Measurements from ENCODE around the gene GPC5. TPM values are rescaled to one million over a fixed set of nuclear protein-coding genes. Genes with fewer than 3 reads are reported as not detected.

The GPC5 gene
- total RNA-seq, 1 experiment from 2014 or later: 0.21 TPM

DNA sequence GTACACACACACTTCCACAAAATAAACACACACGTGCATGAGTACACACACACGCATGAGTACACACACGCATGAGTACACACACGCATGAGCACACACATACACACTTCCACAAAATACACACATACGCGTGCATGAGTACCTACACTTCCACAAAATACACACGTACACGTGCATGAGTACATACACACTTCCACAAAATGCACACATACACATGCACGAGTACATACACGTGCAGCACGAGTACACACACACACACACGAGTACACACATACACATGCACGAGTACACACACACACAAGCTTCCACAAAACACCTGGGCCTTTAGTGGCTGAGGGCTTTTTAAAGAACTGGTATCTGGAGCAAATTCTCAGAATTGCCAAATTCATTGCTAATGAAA, 619.3 kb downstream of the GPC5 start:
- Histone ChIP-seq H3K27me3 (replicated peaks; ENCODE audit: insufficient read depth, low read depth, low read length, poor library complexity) (no peaks in the 10 kb centered on the region), H3K27ac (ENCODE audit: low read depth, low read length, poor library complexity, severe bottlenecking) (no peak overlapping the region), H3K9me3 (ENCODE audit: low read depth, low read length, poor library complexity, severe bottlenecking) (no peaks in the 10 kb centered on the region), H3K4me3 (ENCODE audit: low read depth, low read length, poor library complexity, severe bottlenecking) (no peak overlapping the region), H3K36me3 (ENCODE audit: insufficient read depth, low read length, poor library complexity, severe bottlenecking) (no peaks in the 10 kb centered on the region), H3K4me1 (ENCODE audit: insufficient read depth, low read length, poor library complexity, severe bottlenecking) (no peaks in the 10 kb centered on the region)
- CTCF ChIA-PET: no interaction called here
- no peak for DNase-seq (ENCODE audit: low spot score)
- intact Hi-C loops (cut with micrococcal nuclease; ENCODE audit: unreplicated experiment): no loop called here
- POLR2A ChIA-PET (ENCODE audit: low non-redundant PET): no interaction called here
- TF ChIP-seq, protein P1, sequence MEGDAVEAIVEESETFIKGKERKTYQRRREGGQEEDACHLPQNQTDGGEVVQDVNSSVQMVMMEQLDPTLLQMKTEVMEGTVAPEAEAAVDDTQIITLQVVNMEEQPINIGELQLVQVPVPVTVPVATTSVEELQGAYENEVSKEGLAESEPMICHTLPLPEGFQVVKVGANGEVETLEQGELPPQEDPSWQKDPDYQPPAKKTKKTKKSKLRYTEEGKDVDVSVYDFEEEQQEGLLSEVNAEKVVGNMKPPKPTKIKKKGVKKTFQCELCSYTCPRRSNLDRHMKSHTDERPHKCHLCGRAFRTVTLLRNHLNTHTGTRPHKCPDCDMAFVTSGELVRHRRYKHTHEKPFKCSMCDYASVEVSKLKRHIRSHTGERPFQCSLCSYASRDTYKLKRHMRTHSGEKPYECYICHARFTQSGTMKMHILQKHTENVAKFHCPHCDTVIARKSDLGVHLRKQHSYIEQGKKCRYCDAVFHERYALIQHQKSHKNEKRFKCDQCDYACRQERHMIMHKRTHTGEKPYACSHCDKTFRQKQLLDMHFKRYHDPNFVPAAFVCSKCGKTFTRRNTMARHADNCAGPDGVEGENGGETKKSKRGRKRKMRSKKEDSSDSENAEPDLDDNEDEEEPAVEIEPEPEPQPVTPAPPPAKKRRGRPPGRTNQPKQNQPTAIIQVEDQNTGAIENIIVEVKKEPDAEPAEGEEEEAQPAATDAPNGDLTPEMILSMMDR (conservative IDR thresholded peaks at IDR 0.05; ENCODE audit: low read depth, low read length): no peak
- TF ChIP-seq EZH2 (IDR thresholded peaks at IDR 0.05; ENCODE audit: borderline replicate concordance, low read depth, low read length, poor library complexity, severe bottlenecking): no peak
- no TSS peak for BruUV-seq (replicated peaks)

DNA sequence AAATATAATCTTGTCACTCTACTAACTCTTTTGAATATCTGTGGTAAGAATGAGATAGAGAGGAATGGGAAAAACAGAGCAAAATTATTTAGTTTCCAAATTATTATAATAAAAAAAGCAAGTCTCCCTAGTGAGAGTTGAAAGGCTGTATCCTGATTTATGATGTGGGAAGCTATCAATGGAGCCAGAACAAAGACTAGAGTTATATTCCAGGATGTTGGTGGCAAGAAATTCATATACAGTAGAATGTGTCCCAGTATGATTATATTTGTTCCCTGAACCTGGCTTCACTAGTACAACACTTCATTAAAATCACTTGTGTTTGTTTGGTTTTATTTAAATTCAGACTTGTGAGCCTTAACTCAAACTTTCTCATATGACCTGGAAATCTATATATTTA, 630.3 kb downstream of the GPC5 start:
- TF ChIP-seq EZH2 (IDR thresholded peaks at IDR 0.05; ENCODE audit: borderline replicate concordance, low read depth, low read length, poor library complexity, severe bottlenecking): no peak
- TF ChIP-seq, protein P1 (conservative IDR thresholded peaks at IDR 0.05; ENCODE audit: low read depth, low read length): no peak
- POLR2A ChIA-PET (ENCODE audit: low non-redundant PET): no interaction called here
- no TSS peak for BruUV-seq (replicated peaks)

GRCh38 chr13:92029641-92030040, 631.2 kb downstream of the GPC5 start:
- no peaks in the 10 kb centered on the region for H3K27me3 ChIP-seq (replicated peaks; ENCODE audit: insufficient read depth, low read depth, low read length, poor library complexity)
- DNase-seq (ENCODE audit: low spot score): no peak
- no peak overlapping the region for H3K4me3 ChIP-seq (ENCODE audit: low read depth, low read length, poor library complexity, severe bottlenecking)
- H3K9me3 ChIP-seq (ENCODE audit: low read depth, low read length, poor library complexity, severe bottlenecking): no peaks in the 10 kb centered on the region
- POLR2A ChIA-PET (ENCODE audit: low non-redundant PET): no interaction called here
- no TSS peak for BruUV-seq (replicated peaks)
- H3K4me1 ChIP-seq (ENCODE audit: insufficient read depth, low read length, poor library complexity, severe bottlenecking): no peaks in the 10 kb centered on the region
- CTCF ChIA-PET: no interaction called here
- H3K36me3 ChIP-seq (ENCODE audit: insufficient read depth, low read length, poor library complexity, severe bottlenecking): no peaks in the 10 kb centered on the region
- no peak for TF ChIP-seq EZH2 (IDR thresholded peaks at IDR 0.05; ENCODE audit: borderline replicate concordance, low read depth, low read length, poor library complexity, severe bottlenecking)
- TF ChIP-seq, protein P1 (conservative IDR thresholded peaks at IDR 0.05; ENCODE audit: low read depth, low read length): no peak
- H3K27ac ChIP-seq (ENCODE audit: low read depth, low read length, poor library complexity, severe bottlenecking): no peak overlapping the region
- intact Hi-C loops (cut with micrococcal nuclease; ENCODE audit: unreplicated experiment): no loop called here

More for the DNA sequence above, 630.3 kb downstream of the GPC5 start:
- Histone ChIP-seq H3K9me3 (ENCODE audit: low read depth, low read length, poor library complexity, severe bottlenecking) (no peaks in the 10 kb centered on the region), H3K27me3 (replicated peaks; ENCODE audit: insufficient read depth, low read depth, low read length, poor library complexity) (no peaks in the 10 kb centered on the region), H3K36me3 (ENCODE audit: insufficient read depth, low read length, poor library complexity, severe bottlenecking) (no peaks in the 10 kb centered on the region), H3K4me3 (ENCODE audit: low read depth, low read length, poor library complexity, severe bottlenecking) (no peak overlapping the region), H3K4me1 (ENCODE audit: insufficient read depth, low read length, poor library complexity, severe bottlenecking) (no peaks in the 10 kb centered on the region), H3K27ac (ENCODE audit: low read depth, low read length, poor library complexity, severe bottlenecking) (no peak overlapping the region)
- no peak for DNase-seq (ENCODE audit: low spot score)
- CTCF ChIA-PET: no interaction called here
- intact Hi-C loops (cut with micrococcal nuclease; ENCODE audit: unreplicated experiment): no loop called here

Measured in A673 (cell line).